Measurements from ENCODE around the gene MCM5. TPM values are rescaled to one million over a fixed set of nuclear protein-coding genes. Genes with fewer than 3 reads are reported as not detected.

Gene MCM5
- total RNA-seq, 2 donors from 2014 or later: 124 to 273 TPM

DNA sequence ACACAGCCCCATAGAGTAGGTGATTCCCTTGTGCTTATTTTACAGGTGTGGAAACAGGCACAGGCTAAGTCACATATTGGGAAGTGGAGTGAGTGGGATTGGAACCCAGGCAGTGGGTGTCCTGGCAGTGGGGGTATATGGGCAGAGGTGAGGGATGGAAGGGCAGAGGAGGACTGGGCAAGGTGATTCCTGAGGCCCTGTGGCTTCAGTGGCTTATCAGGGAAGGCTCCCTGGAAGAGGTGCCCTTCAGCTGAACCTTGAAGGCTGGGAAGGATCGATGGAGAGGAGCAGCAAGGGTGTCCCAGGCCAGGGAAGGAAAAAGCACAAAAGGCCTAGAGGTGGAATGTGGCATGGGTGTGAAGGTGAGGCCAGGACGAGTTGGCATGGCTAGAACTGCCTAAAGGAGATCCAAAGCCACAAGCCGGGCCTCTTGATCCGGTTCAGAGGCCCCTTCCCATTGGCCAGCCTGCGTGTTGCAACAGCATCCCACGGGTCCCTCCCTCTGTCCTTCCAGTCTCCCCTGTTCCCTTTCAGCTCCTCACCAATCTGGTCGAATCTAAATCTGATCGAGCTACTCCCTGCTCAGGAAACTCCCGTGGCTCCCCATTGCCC is 41.7 kb downstream of the MCM5 start:
- peaks cover 11% of the 10 kb centered on the region for H3K36me3 Mint-ChIP-seq (ENCODE audit: low read depth)

GRCh38 chr22:35442471-35442870 is 42.5 kb downstream of the MCM5 start:
- Mint-ChIP-seq H3K4me3 (no peak overlapping the region), H3K4me1 (peaks cover 16% of the 10 kb centered on the region), H3K27ac (no peak overlapping the region), H3K27me3 (no peaks in the 10 kb centered on the region), H3K36me3 (ENCODE audit: low read depth) (peaks cover 10% of the 10 kb centered on the region), H3K9me3 (no peaks in the 10 kb centered on the region)
- no peak for ATAC-seq (replicated peaks)

More for the DNA sequence above, 41.7 kb downstream of the MCM5 start:
- H3K9me3 Mint-ChIP-seq: no peaks in the 10 kb centered on the region
- peak overlapping the region; percentile 4 for H3K27ac Mint-ChIP-seq
- no peak for ATAC-seq (replicated peaks)
- H3K4me1 Mint-ChIP-seq: peaks cover 16% of the 10 kb centered on the region
- no peaks in the 10 kb centered on the region for H3K27me3 Mint-ChIP-seq
- H3K4me3 Mint-ChIP-seq: no peak overlapping the region

DNA sequence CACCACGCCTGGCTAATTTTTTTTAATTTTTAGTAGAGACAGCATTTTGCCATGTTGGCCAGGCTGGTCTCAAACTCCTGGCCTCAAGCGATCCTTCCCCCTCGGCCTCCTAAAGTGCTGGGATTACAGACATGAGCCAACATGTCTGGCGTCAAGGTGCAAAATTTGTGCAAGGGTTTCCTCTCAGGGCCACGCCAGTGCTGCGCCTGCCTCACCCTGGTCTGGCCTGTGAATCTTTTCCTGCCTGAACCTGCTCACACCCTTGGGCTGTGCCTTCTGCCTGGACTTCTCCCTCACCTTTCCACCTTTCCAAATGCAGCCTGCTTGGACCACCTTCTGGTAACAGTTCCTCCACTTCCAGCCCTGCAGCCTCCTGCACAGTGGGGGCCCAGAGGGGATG is 43.4 kb downstream of the MCM5 start:
- Mint-ChIP-seq H3K27me3 (no peaks in the 10 kb centered on the region), H3K4me3 (no peak overlapping the region), H3K4me1 (peaks cover 18% of the 10 kb centered on the region), H3K27ac (no peak overlapping the region), H3K9me3 (no peaks in the 10 kb centered on the region), H3K36me3 (ENCODE audit: low read depth) (peaks cover 9% of the 10 kb centered on the region)
- no peak for ATAC-seq (replicated peaks)

- H3K27me3 Mint-ChIP-seq: no peaks in the 10 kb centered on the region
- H3K4me3 Mint-ChIP-seq: no peak overlapping the region
- peaks cover 11% of the 10 kb centered on the region for H3K4me1 Mint-ChIP-seq
- ATAC-seq (replicated peaks): no peak
- H3K36me3 Mint-ChIP-seq (ENCODE audit: low read depth): peaks cover 12% of the 10 kb centered on the region
- no peak overlapping the region for H3K27ac Mint-ChIP-seq
- no peaks in the 10 kb centered on the region for H3K9me3 Mint-ChIP-seq
Measured at GRCh38 chr22:35443790-35444684, 44.1 kb downstream of the MCM5 start.

- H3K36me3 Mint-ChIP-seq (ENCODE audit: low read depth): peaks cover 8% of the 10 kb centered on the region
- H3K4me3 Mint-ChIP-seq: no peak overlapping the region
- no peak for ATAC-seq (replicated peaks)
- no peak overlapping the region for H3K27ac Mint-ChIP-seq
- H3K27me3 Mint-ChIP-seq: no peaks in the 10 kb centered on the region
- H3K4me1 Mint-ChIP-seq: peaks cover 4% of the 10 kb centered on the region
- no peaks in the 10 kb centered on the region for H3K9me3 Mint-ChIP-seq
Measured at GRCh38 chr22:35444685-35445399, 44.9 kb downstream of the MCM5 start.

DNA sequence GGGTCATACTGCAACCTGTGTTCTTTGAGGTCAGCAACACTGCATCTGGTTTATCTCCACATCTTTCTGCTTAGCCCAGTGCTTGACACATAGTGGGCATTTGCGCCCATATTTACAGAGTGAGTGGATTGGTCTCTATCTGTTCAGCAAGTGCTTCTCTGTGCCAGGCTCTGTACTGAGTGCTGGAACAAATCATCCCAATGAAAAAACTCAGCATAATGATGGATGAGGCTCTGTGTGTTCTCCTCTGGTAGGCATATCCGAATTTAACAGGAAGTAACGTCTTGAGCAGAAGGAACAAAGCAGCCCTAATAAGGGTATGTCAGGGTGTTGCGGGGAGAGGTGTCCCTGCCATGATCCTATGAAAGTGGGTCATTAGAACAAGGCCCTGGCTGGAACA is 46.0 kb downstream of the MCM5 start:
- Mint-ChIP-seq H3K4me1 (peaks cover 4% of the 10 kb centered on the region), H3K9me3 (no peaks in the 10 kb centered on the region), H3K4me3 (no peak overlapping the region), H3K27me3 (no peaks in the 10 kb centered on the region), H3K27ac (peak overlapping the region; percentile 43), H3K36me3 (ENCODE audit: low read depth) (peaks cover 14% of the 10 kb centered on the region)
- ATAC-seq (replicated peaks): no peak

DNA sequence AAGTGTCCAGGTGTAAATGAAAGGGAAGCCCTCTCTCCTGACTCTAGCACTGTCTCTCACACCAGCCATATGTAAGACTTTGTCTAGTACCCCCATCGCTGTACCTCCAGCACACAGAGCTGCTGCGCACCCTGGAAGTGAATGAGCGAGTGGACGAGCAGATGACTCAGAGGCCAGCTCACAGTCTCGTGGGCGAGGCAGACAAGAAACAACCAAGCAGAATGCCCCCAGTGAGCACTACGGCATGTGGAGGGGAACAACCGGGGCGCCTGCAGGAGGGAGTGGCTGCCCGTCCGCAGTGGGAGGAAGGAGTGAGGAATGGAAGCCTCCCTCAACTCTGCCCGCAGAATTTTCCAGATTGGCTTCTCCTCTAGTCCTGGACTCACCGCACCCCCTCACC is 46.4 kb downstream of the MCM5 start:
- no peak overlapping the region for H3K4me3 Mint-ChIP-seq
- peaks cover 4% of the 10 kb centered on the region for H3K4me1 Mint-ChIP-seq
- peaks cover 14% of the 10 kb centered on the region for H3K36me3 Mint-ChIP-seq (ENCODE audit: low read depth)
- no peak for ATAC-seq (replicated peaks)
- no peaks in the 10 kb centered on the region for H3K9me3 Mint-ChIP-seq
- H3K27me3 Mint-ChIP-seq: no peaks in the 10 kb centered on the region
- H3K27ac Mint-ChIP-seq: peak overlapping the region; percentile 43

GRCh38 chr22:35448523-35448922 is 48.6 kb downstream of the MCM5 start:
- no peaks in the 10 kb centered on the region for H3K9me3 Mint-ChIP-seq
- H3K36me3 Mint-ChIP-seq (ENCODE audit: low read depth): peaks cover 14% of the 10 kb centered on the region
- peaks cover 4% of the 10 kb centered on the region for H3K4me1 Mint-ChIP-seq
- no peak for ATAC-seq (replicated peaks)
- H3K4me3 Mint-ChIP-seq: no peak overlapping the region
- H3K27me3 Mint-ChIP-seq: no peaks in the 10 kb centered on the region
- H3K27ac Mint-ChIP-seq: peak overlapping the region; percentile 61

DNA sequence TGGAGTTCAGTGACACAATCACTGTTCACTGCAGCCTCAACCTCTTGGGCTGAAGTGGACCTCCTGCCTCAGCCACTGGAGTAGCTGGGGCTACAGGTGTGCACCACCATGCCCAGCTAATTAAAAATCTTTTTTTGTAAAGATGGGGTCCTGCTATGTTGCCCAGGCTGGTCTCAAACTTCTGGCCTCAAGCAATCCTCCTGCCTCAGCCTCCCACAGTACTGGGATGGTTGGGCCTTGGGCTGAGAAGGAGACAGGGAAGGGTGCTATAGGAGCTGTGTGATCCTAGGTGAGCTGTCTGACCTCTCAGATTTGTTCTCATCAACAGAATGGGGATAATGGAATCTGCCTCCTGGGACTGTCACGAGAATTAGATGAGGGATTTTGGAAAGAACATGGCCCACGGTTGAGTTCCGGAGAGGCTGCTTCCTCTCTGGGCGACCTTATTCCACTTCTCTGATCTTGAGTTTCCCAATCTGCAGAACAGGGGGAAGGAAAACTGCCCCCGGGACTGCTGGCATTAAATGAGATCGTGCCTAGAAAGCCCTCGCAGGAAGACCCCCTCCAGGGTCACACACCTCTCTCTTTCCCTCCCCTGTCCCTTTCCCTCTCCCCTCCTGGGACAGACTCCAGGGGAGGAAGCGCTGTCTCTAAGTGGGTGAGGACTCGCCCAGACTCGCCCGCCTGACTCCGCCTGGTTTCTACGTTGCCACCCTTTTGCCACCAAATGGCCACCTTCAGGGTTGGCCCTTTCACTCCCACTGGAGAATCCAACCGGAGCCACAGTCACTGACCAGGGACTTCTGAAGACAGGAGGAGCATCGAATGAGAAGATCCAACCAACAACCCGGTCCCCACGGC is 50.1 kb downstream of the MCM5 start:
- peaks cover 4% of the 10 kb centered on the region for H3K4me1 Mint-ChIP-seq
- no peaks in the 10 kb centered on the region for H3K27me3 Mint-ChIP-seq
- H3K27ac Mint-ChIP-seq: peak overlapping the region; percentile 39
- no peak for ATAC-seq (replicated peaks)
- no peak overlapping the region for H3K4me3 Mint-ChIP-seq
- H3K9me3 Mint-ChIP-seq: no peaks in the 10 kb centered on the region
- H3K36me3 Mint-ChIP-seq (ENCODE audit: low read depth): peaks cover 14% of the 10 kb centered on the region

- peaks cover 14% of the 10 kb centered on the region for H3K36me3 Mint-ChIP-seq (ENCODE audit: low read depth)
- ATAC-seq (replicated peaks): no peak
- no peaks in the 10 kb centered on the region for H3K9me3 Mint-ChIP-seq
- H3K4me1 Mint-ChIP-seq: peaks cover 4% of the 10 kb centered on the region
- no peak overlapping the region for H3K27ac Mint-ChIP-seq
- H3K27me3 Mint-ChIP-seq: no peaks in the 10 kb centered on the region
- no peak overlapping the region for H3K4me3 Mint-ChIP-seq
Measured at GRCh38 chr22:35450824-35451569, 51.1 kb downstream of the MCM5 start.

DNA sequence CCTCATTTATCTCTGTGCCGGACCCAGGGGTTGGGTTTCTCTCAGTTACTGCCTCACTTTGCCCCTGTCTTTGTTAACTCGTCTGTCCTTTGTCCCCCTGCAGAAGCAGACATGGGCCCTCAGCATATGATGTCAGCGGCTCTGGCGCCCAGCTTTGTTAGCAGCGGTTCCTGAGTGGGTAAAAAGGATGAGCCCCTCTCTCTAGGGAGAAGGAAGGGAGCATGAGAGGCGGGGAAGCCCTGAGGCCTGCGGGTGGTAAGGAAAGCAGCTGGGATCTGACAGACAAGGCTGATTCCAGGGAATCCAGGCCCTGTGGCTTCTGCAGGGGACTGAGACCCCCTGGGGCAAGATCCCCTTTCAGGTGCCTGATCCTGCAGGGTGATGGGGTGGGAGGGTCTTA is 51.7 kb downstream of the MCM5 start:
- H3K4me1 Mint-ChIP-seq: peaks cover 4% of the 10 kb centered on the region
- no peak for ATAC-seq (replicated peaks)
- H3K9me3 Mint-ChIP-seq: no peaks in the 10 kb centered on the region
- H3K4me3 Mint-ChIP-seq: no peak overlapping the region
- H3K27me3 Mint-ChIP-seq: no peaks in the 10 kb centered on the region
- peaks cover 14% of the 10 kb centered on the region for H3K36me3 Mint-ChIP-seq (ENCODE audit: low read depth)
- no peak overlapping the region for H3K27ac Mint-ChIP-seq

GRCh38 chr22:35452351-35452781 is 52.4 kb downstream of the MCM5 start:
- no peak for ATAC-seq (replicated peaks)
- Mint-ChIP-seq H3K27me3 (no peaks in the 10 kb centered on the region), H3K36me3 (ENCODE audit: low read depth) (peaks cover 14% of the 10 kb centered on the region), H3K27ac (no peak overlapping the region), H3K9me3 (no peaks in the 10 kb centered on the region), H3K4me1 (peaks cover 4% of the 10 kb centered on the region), H3K4me3 (no peak overlapping the region)

Measured in activated T-helper 17 cell treated with anti-CD3 and anti-CD28 coated beads, Interleukin-2, amount 50 U/mL, for 72 hours (primary cell).